NCI-H2107 treated with DMSO at 0.1 percent for 48 hours (cell line): Measurements from ENCODE around the gene BANF2.

Source experiments
- DNase-seq: peaks from one replicate; lab custom pipeline; 2025; ENCODE audit not compliant: unreplicated experiment; lab: John Stamatoyannopoulos, UW

Gene BANF2

DNA sequence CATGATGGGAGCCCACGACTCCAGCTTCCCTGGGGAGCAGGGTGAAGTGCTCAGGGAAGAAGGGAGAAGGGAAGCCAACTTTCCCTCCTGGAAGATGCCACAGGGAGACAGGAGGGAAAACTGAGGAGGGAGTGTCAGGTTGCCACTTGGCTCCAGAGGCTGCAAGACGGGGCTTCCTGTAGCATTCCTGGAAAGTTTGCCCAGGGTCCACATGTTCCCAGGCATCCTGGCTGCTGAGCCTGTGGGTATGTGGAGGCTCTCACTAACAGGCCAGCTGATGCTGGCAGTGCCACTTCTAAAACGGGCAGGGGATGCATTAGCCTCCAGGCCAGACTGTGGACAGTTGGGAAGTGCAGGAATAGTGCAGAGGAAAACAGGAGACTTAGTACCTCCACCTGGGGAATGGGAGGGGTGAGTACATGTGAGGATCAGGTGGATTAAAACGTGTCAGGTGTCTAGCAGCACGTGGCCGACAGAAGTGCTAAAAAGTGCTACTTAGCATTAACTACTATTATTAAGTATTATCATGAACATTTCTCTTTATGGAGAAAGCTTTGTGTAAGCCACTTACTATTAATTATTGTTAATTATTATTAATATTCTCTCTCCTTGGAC, 33.2 kb downstream of the BANF2 start:
- DNase-seq: no peak

DNA sequence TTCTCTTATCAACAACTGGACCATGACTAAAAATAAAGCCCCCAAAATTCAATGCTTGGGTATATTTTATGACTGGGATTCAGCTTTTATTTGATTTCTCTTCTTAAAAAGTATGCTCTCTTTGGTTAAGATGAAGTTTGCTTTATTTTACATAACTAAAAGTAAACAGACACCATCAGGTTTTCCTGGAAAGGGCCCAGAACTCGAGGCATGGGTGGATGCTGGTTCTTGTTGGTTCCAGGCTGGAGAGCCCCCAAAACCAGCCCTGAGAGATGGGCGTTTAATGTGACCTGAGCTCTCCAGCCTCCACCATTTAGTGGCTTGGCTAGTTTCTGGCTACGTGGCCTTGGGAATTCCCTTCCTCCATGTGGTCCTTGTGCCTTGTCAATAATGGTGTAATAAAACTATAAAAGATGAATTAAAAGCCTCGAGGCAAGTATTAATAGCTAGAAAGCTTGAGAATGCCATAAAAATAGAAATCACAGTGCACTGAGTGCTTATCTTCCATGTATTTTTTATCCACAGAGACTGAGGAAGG, 34.1 kb downstream of the BANF2 start:
- DNase-seq: no peak

DNA sequence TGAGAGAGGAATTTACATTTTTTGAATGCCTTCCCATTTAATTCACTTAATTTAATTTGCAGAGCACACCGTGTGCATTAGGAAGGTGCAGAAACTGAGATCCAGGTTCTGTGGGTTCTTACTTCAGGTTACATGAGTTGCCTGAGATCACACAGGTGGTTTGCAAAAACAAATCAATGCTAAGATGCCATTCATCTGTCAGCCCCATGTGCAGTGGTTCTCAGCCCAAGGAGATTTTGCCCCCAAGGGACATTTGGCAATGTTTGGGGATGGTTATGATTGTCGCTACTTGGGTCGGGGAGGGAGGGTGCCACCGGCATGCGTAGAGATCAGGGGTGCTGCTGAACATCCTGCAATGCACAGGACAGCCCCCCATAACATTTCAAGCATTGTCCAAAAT, 34.6 kb downstream of the BANF2 start:
- no peak for DNase-seq

DNA sequence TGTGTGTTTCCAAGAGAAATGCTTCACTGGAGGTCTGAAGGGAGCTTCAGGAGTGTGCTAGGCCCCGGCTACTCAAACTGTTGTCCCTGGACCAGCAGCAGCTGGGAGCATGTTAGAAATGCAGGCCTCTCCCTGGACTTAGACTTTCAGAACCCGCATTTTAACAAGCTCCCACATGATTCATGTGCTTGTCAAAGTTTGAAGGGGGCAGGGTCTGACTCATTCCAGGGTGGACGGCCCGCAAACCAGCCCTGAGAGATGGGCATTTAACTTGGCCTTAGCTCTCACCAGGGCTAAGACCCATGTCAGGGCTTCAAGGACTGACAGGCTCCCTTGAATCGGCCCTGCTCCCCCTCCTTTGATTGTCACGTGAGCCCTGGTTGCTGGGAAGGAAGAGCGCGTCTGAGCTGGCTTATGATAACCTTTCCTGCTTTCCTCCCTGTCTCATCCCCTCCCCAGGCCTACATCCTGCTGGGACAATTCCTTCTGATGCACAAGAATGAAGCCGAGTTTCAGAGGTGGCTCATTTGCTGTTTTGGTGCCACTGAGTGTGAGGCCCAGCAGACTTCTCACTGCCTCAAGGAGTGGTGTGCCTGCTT, 35.5 kb downstream of the BANF2 start:
- no peak for DNase-seq

DNA sequence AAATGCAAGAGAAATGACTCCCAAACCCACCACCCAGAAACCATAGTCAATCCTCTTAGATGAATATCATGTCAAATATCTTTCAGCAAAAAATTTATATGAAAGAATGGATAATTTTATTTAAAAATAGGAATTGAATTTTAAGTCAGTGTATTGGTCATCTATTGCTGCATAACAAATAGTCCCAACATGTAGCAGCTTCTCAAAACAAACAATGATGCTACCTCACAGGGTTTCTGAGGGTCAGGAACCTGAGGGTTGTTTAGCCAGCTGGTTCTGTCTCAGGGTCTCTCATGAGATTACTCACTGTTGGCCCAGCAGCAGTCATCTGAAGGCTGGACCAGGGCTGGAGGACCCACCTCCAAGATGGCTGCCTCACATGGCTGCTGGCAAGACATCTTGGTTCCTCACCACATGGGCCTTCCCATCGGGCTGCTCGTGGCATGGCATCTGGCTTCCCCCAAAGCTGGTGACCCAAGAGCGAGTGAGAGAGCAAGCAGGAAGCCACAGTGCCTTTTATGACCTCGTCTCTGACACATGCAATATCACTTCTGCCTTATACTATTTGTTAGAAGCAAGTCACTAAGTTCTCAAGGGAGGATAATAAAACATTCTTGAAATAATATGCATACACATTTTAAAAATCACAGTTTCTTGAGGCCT, 36.3 kb downstream of the BANF2 start:
- DNase-seq: no peak

DNA sequence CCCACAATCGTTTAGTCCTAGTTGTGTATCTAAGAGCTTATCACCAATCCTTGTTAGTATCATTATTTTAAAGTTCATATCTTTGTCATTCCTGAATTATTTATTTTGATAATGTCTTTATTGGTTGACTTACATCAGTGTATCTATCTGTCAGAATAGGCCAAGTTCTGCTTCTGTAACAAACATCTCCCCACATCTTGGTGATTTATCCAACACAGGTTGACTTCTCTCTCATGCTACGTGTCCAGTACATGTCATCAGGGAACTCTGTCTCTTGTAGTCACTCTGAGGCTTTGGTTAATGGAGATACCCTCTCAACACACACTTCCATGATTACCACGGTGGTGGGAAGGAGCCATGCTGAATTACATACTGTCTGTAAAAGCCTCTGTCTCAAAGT, 38.4 kb downstream of the BANF2 start:
- no peak for DNase-seq

DNA sequence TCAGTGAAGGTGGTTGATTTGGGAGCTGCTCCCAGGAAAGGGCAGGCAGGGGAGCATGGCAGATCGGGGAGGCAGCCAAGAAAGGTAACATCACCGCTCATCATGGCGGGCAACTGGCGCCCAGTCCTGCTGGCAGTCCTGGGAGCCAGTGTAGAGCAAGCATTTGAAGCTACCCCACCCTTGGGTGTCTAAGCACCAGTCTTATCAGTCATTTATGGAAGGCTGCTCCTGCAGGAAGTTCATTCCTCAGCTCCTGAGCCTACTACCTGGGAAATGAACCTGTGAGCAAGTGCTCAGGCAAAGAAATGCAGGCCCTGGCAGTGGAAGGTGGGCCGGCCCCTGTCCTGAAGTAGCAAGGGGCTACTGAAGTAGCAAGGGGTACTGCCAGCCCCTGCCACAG, 41.5 kb downstream of the BANF2 start:
- no peak for DNase-seq

DNA sequence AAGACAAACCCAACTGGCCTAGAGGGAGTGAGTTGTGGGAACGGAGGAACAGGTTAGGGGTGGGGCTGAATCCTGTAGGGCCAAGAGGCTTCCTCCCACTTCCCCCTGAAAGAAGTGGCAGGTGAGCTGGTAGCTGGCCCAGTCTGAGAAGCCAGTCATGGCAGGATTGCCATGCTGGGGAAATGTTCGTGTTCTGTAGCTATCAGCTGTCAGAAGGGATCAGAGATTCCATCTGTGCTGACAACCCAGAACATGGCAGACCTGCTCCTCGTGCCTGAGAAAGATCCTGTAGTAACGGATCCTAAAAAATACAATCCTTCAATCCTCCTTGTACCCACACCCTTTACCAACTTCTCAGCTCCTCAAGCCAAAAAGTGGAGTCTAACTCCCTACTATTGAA, 43.0 kb downstream of the BANF2 start:
- no peak for DNase-seq

DNA sequence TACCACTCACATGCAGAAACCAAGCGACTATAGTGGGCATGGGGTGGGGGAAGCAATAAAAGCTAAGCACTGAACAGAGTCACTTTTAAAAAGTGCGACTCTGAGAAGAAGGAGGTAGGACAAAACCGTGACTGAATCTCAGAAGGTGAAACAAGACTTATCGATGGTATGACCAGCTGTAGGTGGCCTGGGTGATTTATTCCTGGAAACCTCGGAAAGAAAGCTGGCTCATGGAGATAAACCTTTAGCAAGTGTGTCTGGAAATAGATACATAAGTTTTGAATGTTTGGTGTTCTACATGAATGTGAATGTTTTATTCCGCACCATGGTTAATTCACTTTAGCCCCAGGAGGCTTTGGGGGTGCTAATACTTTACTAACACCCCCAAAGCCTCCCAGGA, 43.9 kb downstream of the BANF2 start:
- no peak for DNase-seq

DNA sequence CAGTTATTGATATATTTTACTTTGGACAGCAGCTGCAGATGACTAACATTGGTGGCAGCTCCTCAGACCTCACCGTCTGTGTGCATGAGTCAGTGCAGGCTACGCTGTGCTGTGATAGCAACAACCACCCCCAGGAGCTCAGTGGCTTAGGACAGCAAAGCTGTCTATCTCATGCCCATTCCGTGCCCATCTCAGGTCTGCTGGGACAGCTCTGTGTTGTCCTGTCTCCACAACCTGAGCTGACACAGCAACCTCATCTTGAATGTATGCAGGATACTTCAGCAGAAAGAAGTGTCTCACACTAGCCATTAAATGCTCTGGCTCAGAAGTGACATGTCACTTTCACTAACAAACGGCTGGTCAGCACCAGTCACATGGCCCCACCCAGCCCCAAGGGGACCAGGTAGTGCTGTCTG, 47.7 kb downstream of the BANF2 start:
- DNase-seq: no peak

DNA sequence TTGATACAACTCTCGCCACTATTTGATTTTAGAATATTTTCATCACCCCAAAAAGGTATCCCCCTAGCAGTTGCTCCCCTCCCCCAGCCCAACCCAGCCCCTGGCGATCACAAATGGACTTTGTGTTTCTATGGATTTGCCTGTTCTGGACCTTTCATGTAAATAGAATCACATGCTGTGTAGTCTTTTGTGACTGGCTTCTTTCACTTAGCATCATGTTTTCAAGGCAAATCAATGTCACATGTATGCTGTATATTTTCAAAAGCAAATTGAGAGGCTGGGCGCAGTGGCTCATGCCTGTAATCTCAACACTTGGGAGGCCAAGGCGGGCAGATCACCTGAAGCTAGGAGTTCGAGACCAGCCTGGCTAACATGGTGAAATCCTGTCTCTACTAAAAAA, 48.5 kb downstream of the BANF2 start:
- DNase-seq: no peak

DNA sequence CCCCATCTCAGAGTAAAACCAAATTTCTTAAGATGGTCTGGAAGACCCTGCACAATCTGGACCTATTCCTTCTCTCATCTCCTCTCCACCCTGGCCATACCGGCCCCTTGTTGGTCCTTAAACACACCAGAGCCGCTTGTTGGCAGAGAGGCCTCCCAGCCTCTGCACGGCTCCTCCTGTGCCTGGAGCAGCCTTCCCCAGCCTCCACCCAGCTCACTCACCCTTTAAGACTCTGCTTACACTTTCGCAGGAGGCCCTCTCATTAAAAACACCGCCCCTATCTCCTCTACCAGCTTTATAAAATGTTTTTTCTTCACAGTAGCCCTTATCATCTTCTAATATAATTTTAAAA, 49.8 kb downstream of the BANF2 start:
- DNase-seq: no peak

DNA sequence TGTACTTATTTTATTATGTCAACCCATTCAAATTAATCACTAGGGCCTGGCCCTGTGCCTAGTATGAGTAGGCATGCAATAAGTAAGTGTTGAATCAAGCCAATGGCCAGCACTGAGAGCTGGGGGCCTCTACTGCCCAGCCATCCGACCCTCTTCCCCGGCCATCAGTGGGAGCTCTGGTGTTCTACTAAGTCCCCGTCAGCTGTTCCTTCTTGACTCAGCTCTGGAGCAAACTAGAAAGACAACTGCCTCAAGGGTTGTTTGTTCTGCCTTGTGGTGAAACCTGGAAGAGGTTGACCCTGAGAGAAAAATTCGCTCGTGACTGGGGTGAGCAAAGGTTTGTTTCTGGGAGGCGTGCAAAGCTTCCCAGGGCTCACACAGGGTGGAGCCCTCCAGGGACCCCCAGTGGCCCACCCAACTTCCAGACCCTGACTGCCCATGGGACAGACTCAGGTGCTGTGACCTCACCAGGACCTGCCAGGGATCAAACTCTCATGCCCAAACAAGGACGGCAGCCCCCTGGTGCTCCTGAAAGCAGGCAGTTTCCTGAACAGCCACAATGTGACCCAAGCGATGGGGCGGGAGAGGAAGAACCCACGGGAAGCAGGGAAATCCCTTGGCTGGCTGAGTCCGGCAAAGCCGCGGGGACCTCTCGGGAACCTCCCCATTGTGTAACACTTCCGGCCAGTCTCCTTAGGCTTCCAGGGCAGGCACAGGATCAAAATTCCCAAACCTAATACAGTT, 50.4 kb downstream of the BANF2 start:
- no peak for DNase-seq

DNA sequence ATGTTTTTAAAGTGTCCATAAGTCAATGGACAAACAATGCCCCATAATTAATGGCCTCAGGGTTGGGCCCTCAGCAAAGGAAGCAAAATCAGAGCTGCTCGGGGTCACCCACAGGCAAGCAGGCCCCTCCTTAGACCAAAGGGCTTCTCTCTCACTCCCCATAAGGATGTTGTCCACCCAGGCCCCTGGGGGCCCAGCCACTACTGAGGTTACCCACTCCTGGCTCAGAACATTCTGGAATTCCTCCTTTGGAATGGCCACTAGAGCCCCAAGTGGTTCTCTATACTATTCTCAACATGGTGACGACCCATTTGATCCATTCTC, 50.9 kb downstream of the BANF2 start:
- no peak for DNase-seq

DNA sequence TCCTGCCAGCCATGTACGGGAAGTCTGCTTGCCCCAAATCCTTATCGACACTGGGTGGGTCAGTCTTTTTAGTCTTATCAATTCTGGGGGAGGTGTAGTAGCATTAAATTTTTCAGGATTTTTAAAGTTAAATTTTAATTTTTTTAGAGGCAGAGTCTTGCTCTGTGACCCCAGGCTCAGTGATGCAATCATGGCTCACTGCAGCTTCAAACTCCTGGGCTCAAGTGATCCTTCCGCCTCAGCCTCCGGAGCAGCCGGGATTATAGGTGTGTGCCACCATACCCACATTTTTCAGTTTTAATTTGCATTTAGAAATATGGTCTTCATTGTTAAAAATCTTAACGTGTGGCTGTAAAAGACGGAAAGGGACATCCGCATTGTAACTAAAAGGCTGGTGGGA, 51.9 kb downstream of the BANF2 start:
- no peak for DNase-seq

DNA sequence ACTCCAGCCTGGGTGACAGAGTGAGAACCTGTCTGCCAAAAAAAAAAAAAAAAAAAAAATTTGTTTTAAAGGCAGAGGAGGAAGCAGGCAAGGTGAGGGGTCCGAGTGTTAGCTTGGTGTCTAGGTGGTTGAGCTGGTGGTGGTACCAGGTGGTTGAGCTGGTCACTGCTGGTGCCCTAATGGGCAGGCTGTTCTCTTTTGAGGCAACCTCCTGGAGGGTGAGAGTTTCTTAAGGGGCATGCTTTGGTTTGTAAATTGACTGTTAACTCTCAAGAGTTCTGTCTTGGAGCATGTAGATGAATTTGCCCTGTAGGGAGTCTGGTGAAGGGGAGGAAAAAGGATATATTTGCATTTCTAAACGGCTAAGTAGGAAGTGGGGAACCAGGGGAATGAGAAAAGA, 52.7 kb downstream of the BANF2 start:
- DNase-seq: no peak

DNA sequence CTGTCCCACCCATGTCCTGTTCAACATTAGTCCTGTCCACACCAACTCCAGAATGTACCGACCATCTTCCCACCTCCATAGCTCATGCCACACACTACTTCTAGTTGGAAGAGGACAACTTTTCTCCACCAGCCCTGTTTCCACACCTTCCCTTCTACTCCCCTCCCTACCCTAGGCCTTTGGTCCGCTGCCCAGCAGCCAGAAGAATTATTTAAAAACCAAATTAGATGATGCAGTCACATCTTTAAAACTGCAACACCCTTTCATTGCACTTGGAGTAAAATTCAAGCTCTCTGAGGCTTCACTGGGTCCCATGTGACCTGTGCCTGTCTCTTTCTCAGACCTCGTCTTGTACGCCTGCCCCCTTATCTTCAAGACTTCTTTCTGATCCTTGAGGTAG, 53.8 kb downstream of the BANF2 start:
- no peak for DNase-seq

DNA sequence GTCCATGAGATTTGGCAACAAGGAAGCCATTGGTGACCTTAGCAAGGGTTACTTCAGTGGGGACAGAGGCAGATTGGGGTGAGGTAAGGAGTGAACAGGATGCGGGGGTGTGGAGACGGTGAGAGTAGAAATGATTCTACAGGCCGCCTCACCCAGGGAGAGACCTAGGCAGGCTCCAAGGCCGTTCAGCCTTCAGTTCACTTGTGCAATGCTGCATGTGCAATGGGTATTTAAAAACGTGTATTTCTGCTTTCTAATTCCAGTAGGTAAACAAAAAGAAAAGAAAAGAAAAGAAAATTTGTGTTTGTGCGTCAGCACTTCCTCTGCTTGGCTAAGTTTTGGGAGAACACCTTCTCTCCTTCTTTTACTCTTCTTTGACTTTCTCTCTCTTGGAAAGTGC, 56.8 kb downstream of the BANF2 start:
- no peak for DNase-seq

DNA sequence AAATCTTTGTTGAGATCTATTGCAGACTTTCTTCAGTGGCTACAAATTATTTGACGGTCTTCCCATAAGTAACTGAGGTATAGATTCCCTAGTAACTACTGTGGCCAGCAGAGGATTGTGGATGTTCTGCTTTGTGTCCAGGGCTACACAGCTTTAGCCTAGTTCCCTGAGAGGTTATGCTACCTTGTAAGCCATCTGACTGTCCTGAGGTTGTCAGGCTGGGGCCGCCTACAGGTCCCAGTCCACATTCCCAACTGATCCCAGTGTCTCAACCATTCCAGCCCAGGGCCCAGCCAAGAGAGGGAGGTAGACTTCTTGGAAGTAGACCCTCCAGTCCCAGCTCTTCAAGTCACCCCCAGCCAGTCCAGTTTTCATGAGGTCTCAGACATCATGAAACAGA, 57.7 kb downstream of the BANF2 start:
- DNase-seq: no peak

DNA sequence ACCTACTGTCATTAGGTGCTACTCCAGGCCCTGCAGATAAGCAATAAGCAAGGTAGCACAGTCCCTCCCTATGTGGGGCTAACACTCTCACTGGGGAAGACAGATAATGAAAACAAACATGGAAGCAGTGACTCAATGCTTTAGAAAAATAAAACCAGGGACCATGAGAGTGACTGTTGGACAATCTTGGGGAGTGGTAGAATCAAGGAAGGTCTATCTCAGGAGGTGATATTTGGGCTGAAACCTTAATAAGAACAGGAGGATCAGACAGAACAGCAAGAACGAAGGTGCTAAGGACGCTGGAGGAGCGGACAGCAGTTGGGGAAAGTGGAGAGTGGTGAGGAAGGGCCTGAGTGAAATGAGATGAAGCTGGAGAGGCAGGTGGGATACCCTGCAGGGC, 58.2 kb downstream of the BANF2 start:
- no peak for DNase-seq

DNA sequence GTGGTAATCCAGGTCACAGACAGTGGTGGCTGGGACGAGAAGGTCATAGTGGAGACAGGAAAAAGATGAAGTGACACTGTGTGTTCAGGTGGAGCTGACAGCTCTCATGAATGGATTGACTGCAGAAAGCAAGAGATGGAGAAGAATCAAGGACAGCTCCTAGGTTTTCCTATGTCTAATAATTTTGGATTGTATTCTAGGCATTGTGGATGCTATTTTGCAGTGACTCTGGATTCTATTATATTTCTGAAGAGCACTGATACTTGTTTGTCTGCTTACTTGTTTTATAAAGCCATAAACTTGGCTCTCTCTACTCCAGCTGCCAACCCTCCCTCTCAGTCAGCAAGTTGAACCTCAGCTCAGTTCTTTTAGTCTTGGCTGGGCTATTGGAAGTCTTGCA, 58.7 kb downstream of the BANF2 start:
- DNase-seq: no peak

DNA sequence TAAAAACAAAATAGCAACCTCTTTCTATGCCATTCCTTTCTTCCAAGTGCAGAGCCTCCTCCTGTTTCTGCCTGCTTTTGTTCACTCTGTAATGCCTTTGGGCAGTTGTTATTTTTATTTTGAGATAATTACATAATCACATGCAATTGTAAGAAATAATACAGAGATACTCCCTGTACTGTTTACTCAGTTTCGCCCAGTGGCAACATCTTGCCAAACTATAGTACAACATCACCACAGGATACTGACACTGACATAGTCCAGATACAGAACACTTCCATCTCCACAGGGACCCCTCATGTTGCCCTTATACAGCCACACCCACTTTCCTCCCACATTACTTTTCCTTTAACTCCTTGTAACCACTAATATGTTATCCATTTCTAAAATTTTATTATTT, 59.7 kb downstream of the BANF2 start:
- DNase-seq: no peak
